GM19397 (cell line): ENCODE data around the gene EHD2.
"Not testable (repeated sequence)": the region's sequence is repeated elsewhere in the genome, so short reads cannot be mapped to it uniquely, and the experiment has no call there.

Experiments
- ATAC-seq: cut with Tn5 transposase; IDR thresholded peaks from one replicate; pipeline ENCODE4 v1.9.1; 2021; ENCODE audit warnings: mild to moderate bottlenecking, moderate library complexity; ENCODE audit not compliant: unreplicated experiment

EHD2 gene

GRCh38 chr19:47765523-47766358 is 52.5 kb downstream of the EHD2 start:
- no peak for ATAC-seq

- no peak for ATAC-seq
These were observed 53.1 kb downstream of the EHD2 start for GRCh38 chr19:47766359-47766620.

- ATAC-seq: no peak
These were observed 53.4 kb downstream of the EHD2 start for GRCh38 chr19:47766670-47767069.

- no peak for ATAC-seq
These were observed 54.1 kb downstream of the EHD2 start for GRCh38 chr19:47767349-47767748.

GRCh38 chr19:47768604-47769003 is 55.4 kb downstream of the EHD2 start:
- ATAC-seq: no peak

- no peak for ATAC-seq
These were observed 56.3 kb downstream of the EHD2 start for GRCh38 chr19:47769534-47769933.

- not testable (repeated sequence) for ATAC-seq
These were observed 58.1 kb downstream of the EHD2 start for GRCh38 chr19:47771291-47771690.

GRCh38 chr19:47776568-47776967 is 63.3 kb downstream of the EHD2 start:
- no peak for ATAC-seq

- ATAC-seq: not testable (repeated sequence)
These were observed 64.2 kb downstream of the EHD2 start for GRCh38 chr19:47777245-47778048.

- peak; percentile 84 for ATAC-seq
These were observed 65.1 kb downstream of the EHD2 start, which contains the start of gene SELENOW for GRCh38 chr19:47778049-47778953. SELENOW (plus strand) TSS chr19:47778703; CDS start chr19:47778786, 83 bp downstream.

GRCh38 chr19:47778954-47779351 is 65.7 kb downstream of the EHD2 start:
- ATAC-seq: peak; percentile 6

- no peak for ATAC-seq
These were observed 66.4 kb downstream of the EHD2 start for GRCh38 chr19:47779524-47780214.

GRCh38 chr19:47780215-47780551 is 67.0 kb downstream of the EHD2 start:
- no peak for ATAC-seq

- ATAC-seq: no peak
These were observed 68.5 kb downstream of the EHD2 start for GRCh38 chr19:47781590-47782262.

GRCh38 chr19:47786566-47786965 is 73.3 kb downstream of the EHD2 start:
- ATAC-seq: no peak

- not testable (repeated sequence) for ATAC-seq
These were observed 74.1 kb downstream of the EHD2 start for GRCh38 chr19:47787307-47787706.

- not testable (repeated sequence) for ATAC-seq
These were observed 76.6 kb downstream of the EHD2 start for GRCh38 chr19:47789811-47790210.

- no peak for ATAC-seq
These were observed 77.2 kb downstream of the EHD2 start for GRCh38 chr19:47790398-47790814.

- ATAC-seq: no peak
These were observed 79.4 kb downstream of the EHD2 start for GRCh38 chr19:47792616-47793015.
